G401 (cell line): ENCODE results near the gene ERC2. TPM values are rescaled to one million over a fixed set of nuclear protein-coding genes. Genes with fewer than 3 reads are reported as not detected.
A peak's percentile ranks its signal among the peaks of the same experiment; 100 is the strongest.

Experiments
- DNase-seq: peaks from one replicate; pipeline ENCODE4 v3.0.0-alpha.2; 2015; ENCODE audit warnings: low spot score
- in situ Hi-C: cut with HindIII; loops from 2 replicates; pipeline ENCODE4 v1.10.0; 2016; ENCODE audit warnings: low sequenced_read_pairs, mixed read lengths
- total RNA-seq: library from RNA; depleted of rRNA; stranded (reverse); fragments of >200 nt; shearing (Covaris generic); gene quantifications from 2 replicates; pipeline ENCODE4 v1.2.3, GENCODE V29; 2014

Gene ERC2
- total RNA-seq, 1 experiment from 2014 or later = 3.8 TPM

DNA sequence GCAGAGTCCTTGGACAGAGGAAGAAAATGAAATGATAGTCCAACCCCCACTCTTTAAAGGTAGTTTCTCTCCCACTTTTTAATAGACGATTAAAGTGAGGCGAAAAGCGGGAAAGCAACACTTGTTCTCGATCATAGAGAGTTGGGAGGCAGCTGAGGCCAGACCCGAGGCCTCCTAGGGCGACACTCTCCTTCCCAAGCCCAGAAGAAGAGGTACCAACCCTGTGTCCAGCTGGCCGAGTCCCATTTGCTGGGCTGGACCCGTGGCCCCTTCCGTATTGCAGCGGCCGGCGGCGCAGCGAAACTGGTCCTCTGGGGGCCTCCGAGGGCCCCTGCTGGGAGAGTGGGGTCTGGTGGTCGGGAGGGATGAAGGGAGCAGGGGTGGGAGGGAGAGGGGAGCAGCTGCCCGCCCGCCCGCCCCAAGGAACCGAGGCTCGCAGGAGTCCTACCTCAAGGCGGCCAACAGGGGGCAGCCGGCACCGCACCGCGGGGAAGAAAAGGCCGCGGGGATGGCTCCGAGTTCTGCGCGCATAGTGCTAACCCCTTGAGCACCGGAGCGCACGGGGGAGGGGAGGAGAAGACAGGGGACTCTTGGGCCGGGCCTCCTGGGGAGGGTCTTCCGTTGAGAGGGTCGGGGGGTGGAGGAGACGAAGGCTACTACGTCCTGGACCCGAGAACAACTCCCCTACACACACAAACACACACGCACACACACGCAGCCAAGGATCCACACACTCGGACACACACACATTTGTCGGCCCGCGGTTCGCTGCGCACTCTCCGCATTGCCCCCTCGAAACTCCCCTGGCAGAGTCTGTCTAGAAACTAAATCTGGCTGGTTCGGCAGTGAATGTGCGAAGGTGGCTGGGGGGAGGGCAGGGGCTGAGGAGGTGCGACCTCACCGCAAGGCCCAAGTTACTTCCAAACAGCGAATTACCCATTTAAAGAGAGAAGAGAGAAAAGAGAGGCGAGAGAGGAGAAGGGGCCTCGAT is 983.2 kb downstream of the ERC2 start:
- peak; percentile 72 for DNase-seq
- in situ Hi-C loops = no loop called here

DNA sequence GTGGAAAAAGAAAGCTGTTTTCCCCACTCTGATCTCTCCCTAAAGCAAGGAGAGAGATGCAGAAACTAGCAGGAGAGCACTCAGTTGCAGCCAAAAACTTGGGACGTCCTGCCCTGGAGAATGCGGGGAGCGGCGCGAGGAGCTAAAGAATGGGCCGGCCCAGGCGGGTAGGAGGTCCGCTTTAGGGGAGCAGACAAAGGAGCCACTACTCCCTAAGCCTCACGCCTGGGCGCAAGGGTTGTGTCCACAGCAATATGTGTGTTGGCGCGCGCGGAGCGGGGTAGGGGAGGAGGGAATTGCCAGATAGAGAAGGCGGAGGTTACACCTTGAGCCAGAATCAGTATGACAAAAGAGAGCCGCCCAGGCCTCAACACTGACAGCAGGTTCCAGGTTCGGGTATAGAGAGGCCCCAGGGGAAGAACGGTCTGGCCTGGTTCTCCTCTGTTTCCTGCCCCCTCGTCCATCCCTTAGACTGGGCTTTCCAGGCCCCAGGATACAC is 984.0 kb downstream of the ERC2 start:
- in situ Hi-C loops = no loop called here
- DNase-seq = no peak

- in situ Hi-C loops = no loop called here
Measured at GRCh38 chr3:55483196-55484095, 984.8 kb downstream of the ERC2 start.

DNA sequence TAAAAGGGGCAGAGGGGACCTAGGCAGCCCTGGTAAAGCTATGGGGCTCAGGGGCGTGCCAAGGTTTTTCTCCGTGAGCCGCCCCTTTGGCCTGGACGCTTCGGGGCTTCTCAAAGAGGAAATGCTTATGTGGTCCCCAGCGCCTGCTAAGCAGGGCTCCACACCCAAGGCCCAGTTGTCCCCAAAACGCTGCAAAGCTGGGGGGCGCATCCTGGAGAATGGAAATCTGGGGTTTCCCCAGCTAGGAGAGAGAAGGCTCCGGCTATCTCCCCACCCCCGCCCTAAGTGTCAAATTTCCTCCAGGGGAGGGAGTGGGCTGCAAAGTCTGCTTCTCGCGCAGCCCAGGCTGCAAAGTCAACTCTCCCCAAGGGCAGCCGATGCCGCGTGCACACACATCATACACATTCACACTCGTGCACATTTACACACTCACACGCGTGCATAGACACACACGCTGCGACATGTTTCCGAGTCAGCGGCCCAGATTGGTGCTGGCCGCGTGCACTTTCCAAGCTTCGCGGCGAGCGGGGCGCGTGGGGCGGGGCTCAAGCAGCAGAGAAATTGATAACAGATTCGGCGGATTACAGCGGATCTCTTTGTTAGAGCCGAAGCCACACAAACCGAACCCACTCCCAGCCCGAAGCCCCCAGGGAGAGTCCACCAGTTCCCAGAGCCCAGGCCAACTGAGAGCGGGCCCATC is 985.6 kb downstream of the ERC2 start:
- DNase-seq = no peak

More at GRCh38 chr3:55483196-55484095, 984.8 kb downstream of the ERC2 start:
- DNase-seq = no peak

GRCh38 chr3:55481744-55482495 is 986.3 kb downstream of the ERC2 start:
- no peak for DNase-seq
- in situ Hi-C loops = no loop called here

More for the DNA sequence above, 985.6 kb downstream of the ERC2 start:
- in situ Hi-C loops = no loop called here

DNA sequence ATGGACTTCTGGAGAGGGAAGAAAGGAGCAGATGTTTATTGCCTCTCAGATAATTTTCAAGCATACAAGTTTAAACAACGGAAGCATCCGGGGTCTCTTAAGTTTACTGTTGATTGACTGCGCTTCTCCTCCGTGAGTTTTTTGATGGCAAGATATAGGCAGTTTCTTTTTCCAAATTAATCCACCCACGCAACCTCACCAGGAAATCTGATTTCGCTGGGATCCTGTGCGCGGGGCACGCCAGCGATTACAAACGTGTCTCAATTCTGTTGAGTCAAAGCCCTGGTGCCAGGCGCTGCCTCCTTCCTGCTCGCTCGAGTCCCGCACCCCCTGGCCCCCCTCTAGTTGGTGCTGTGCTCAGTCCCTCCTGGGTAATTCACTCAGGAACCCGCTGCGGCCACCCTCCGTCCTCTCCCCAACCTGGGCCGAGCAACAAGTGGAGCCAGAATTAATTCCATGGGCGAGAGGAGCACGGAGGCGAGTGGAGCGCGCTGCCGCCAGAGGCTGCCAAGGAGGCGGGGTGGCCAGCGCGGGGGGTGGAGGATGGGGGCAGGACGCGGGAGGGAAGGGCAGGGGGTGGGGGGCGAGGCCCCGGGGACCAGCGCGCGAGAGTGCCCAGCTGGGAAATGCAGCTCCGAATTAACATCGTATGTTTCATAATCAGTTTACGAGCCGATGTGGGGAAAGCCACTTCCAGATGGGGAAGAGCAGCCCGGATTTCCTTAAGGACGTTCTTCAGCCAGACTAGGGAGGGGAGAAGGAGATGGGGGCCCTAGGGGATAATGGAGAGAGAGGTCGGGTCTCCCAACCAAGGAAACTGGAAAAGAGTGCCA is 987.1 kb downstream of the ERC2 start:
- DNase-seq = no peak
- in situ Hi-C loops = no loop called here

- no peak for DNase-seq
- in situ Hi-C loops = no loop called here
Measured at GRCh38 chr3:55477306-55478303, 990.7 kb downstream of the ERC2 start.

DNA sequence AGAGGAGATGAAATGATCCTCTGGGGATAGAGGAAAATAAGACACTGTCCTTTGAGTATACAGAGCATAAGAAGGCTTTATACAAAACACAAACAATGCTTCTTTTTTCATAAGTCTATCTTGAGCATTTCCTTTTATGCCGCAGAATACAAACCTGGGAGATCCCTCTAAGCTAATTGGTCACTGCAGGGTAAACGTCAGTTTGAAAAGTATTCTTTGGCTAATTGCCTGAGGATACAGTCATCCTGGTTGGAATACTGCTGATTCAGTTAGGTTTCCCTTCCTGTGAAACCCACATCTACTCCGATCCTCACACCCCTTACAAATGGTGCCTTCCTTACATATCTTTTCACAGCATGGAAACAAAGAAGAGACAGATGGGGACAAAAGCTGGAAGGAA is 991.8 kb downstream of the ERC2 start:
- in situ Hi-C loops = no loop called here
- no peak for DNase-seq

DNA sequence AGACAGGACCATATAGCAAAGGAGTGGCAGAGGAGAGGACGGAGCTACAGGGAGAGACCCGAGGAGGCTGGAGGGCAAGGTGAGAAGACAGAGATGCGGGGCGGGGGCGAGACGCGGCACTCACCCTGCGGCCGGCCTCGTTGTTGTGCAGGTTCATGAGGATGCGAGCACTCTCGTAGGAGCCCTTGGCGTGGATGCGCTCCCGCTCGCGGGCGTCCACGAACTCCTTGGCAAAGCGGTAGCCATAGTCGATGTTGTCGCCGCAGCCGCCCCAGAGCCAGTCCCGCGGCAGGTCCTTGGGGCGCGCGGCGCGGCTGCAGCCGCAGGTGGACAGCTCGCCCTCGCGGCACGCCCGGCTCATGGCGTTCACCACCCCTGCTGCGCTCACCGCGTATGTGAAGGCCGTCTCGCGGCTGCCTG is 994.0 kb downstream of the ERC2 start:
- no peak for DNase-seq
- in situ Hi-C loops = no loop called here

- DNase-seq = no peak
- in situ Hi-C loops = no loop called here
Measured at GRCh38 chr3:55473788-55474187, 994.5 kb downstream of the ERC2 start.

- no peak for DNase-seq
- in situ Hi-C loops = no loop called here
Measured at GRCh38 chr3:55471522-55472280, 996.6 kb downstream of the ERC2 start.

DNA sequence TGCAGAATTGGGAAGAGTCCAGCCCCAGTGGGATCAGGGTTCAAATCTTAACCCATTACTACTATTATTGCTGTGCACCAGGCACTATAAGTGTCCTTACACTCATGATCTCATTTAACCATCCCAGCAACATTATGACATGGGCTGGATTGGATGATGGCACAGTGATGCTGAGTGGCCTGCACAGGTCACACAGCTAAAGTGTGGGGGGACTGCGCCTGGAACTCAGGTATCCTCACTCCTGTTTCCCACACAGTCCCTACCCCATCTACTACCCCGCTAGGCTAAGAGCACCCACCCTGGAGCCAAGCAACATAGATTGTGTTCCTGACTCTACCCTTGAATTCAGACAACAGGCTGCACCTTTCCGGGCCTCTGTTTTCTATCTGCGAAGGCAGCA is 997.2 kb downstream of the ERC2 start:
- in situ Hi-C loops = no loop called here
- DNase-seq = no peak

DNA sequence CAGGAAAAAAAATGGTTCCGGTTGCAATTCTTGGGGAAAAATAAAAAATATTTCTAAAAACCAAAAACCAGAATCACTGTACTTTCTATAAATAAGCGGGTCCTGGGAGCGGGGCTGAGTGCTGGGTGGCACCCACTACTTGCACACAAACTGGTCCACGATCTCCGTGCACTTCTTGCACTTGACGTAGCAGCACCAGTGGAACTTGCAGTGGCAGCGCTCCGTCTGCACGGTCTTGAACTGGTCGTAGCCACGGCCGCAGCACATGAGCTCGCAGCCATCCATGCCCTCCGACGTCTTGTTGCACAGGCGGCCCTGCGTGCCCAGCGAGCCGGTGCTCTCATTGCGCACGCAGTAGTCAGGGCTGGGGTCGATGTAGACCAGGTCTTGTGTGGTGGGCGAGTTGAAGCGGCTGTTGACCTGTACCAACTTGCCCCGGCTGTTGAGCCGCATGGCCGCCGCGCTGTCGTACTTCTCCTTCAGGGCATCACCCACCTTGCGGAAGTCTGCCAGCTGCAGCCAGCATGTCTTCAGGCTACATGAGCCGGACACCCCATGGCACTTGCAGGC is 998.2 kb downstream of the ERC2 start:
- in situ Hi-C loops = no loop called here
- no peak for DNase-seq

- no peak for DNase-seq
- in situ Hi-C loops = no loop called here
Measured at GRCh38 chr3:55468251-55468650, 1000.0 kb downstream of the ERC2 start.

DNA sequence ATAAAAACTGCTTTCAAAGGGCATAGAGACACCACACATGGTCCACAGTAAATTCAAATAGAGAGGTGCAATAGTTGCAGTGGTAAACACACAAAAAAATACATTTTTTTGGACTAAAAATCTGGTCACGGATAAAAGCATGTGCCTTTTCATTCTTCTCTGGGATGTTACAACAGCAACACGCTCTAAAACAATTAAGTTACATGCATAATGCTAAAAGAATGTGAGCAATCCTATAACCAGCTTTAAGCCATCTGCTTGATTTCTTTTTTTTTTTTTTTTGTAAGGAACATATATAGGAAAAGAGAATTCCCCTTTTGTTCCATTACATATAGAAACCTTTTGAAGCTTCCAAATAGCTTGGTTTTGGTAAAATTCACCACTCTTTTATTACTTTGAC is 1001.2 kb downstream of the ERC2 start:
- in situ Hi-C loops = no loop called here

DNA sequence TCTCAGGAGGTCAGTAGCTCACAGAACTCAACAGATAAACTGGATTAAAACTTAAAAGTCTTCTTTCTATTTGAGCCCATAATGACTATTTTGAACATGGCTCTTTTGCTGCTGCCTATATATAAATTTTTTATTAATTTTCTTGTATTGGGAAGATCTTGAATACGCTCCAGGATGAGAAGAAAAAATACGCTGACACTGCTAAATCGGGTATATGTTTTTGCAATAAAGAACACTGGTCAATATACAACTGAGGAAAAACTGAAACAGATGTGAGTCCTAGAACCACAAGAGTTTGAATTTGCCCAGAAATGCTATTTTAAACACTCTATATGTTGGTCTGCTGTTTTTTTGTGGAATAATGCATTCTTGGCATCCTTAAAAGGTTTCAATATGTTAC is 1001.7 kb downstream of the ERC2 start:
- in situ Hi-C loops = no loop called here
- DNase-seq = no peak

More for the DNA sequence above, 1001.2 kb downstream of the ERC2 start:
- DNase-seq = no peak
